ENCODE measurements around the gene CCDC149. TPM values are rescaled to one million over a fixed set of nuclear protein-coding genes. Genes with fewer than 3 reads are reported as not detected.

The CCDC149 gene
- total RNA-seq, 1 experiment from 2014 or later: 7.9 TPM

GRCh38 chr4:24837336-24837735 lies 75.5 kb downstream of the CCDC149 start:
- ATAC-seq: no peak
- BruUV-seq (replicated peaks): no TSS peak

GRCh38 chr4:24836661-24837242 lies 76.1 kb downstream of the CCDC149 start:
- 0 out of 2 replicates have a peak, but pooled peaks cover 6% of the 10 kb centered on the region for H3K9me3 ChIP-seq (ENCODE audit: low read length)
- no peak overlapping the region for H3K9ac ChIP-seq (ENCODE audit: low read length)
- H3K27ac ChIP-seq (ENCODE audit: low read length): no peak overlapping the region
- ATAC-seq: no peak
- H3F3A ChIP-seq (ENCODE audit: low read length, unreplicated experiment): no peaks in the 10 kb centered on the region
- no peaks in the 10 kb centered on the region for H3K27me3 ChIP-seq (ENCODE audit: low read length)
- no peak for DNase-seq
- POLR2A ChIA-PET (ENCODE audit: unreplicated experiment): no interaction called here
- H3K4me1 ChIP-seq (ENCODE audit: insufficient read depth, low read length): peaks cover 16% of the 10 kb centered on the region
- no peak overlapping the region for H3K4me2 ChIP-seq (ENCODE audit: low read length)
- H2AFZ ChIP-seq (ENCODE audit: low read length): no peak overlapping the region
- H3K4me3 ChIP-seq (ENCODE audit: low read length): no peak overlapping the region
- BruUV-seq (replicated peaks): no TSS peak
- intact Hi-C loops (cut with micrococcal nuclease): no loop called here
- H4K20me1 ChIP-seq (ENCODE audit: low read length): no peaks in the 10 kb centered on the region
- CTCF ChIA-PET: no interaction called here
- no peaks in the 10 kb centered on the region for H3K9me2 ChIP-seq (replicated peaks; ENCODE audit: low read length)
- peaks cover 6% of the 10 kb centered on the region; the same call in 1 of the 2 replicates for H3K36me3 ChIP-seq (ENCODE audit: low read depth, low read length)
- TF ChIP-seq EZH2 (IDR thresholded peaks at IDR 0.05; ENCODE audit: low read length, unreplicated experiment) (no peak), EZH2phosphoT487 (IDR thresholded peaks at IDR 0.05; ENCODE audit: borderline replicate concordance, low read length) (no peak), CTCF (conservative IDR thresholded peaks at IDR 0.05; ENCODE audit: low read depth, low read length) (no peak)
- H3K79me2 ChIP-seq (ENCODE audit: low read length): no peaks in the 10 kb centered on the region

More at GRCh38 chr4:24837336-24837735, 75.5 kb downstream of the CCDC149 start:
- Histone ChIP-seq H3K36me3 (ENCODE audit: low read depth, low read length) (peaks cover 6% of the 10 kb centered on the region; the same call in 1 of the 2 replicates), H3K9me2 (replicated peaks; ENCODE audit: low read length) (no peaks in the 10 kb centered on the region), H3K4me2 (ENCODE audit: low read length) (no peak overlapping the region), H3K27ac (ENCODE audit: low read length) (no peak overlapping the region), H3K4me3 (ENCODE audit: low read length) (no peak overlapping the region), H3K79me2 (ENCODE audit: low read length) (no peaks in the 10 kb centered on the region), H3K9me3 (ENCODE audit: low read length) (0 out of 2 replicates have a peak, but pooled peaks cover 6% of the 10 kb centered on the region), H3F3A (ENCODE audit: low read length, unreplicated experiment) (no peaks in the 10 kb centered on the region), H3K4me1 (ENCODE audit: insufficient read depth, low read length) (peaks cover 19% of the 10 kb centered on the region), H4K20me1 (ENCODE audit: low read length) (no peaks in the 10 kb centered on the region), H3K9ac (ENCODE audit: low read length) (no peak overlapping the region), H3K27me3 (ENCODE audit: low read length) (no peaks in the 10 kb centered on the region), H2AFZ (ENCODE audit: low read length) (no peak overlapping the region)
- DNase-seq: no peak
- intact Hi-C loops (cut with micrococcal nuclease): no loop called here
- TF ChIP-seq CTCF (conservative IDR thresholded peaks at IDR 0.05; ENCODE audit: low read depth, low read length) (no peak), EZH2 (IDR thresholded peaks at IDR 0.05; ENCODE audit: low read length, unreplicated experiment) (no peak), EZH2phosphoT487 (IDR thresholded peaks at IDR 0.05; ENCODE audit: borderline replicate concordance, low read length) (no peak)
- ChIA-PET POLR2A (ENCODE audit: unreplicated experiment) (no interaction called here), CTCF (no interaction called here)

GRCh38 chr4:24835696-24836095 lies 77.1 kb downstream of the CCDC149 start:
- POLR2A ChIA-PET (ENCODE audit: unreplicated experiment): no interaction called here
- Histone ChIP-seq H3K79me2 (ENCODE audit: low read length) (no peaks in the 10 kb centered on the region), H3K9ac (ENCODE audit: low read length) (no peak overlapping the region), H3K36me3 (ENCODE audit: low read depth, low read length) (peaks cover 6% of the 10 kb centered on the region), H2AFZ (ENCODE audit: low read length) (no peak overlapping the region), H3K27me3 (ENCODE audit: low read length) (no peaks in the 10 kb centered on the region), H3F3A (ENCODE audit: low read length, unreplicated experiment) (no peaks in the 10 kb centered on the region), H3K4me2 (ENCODE audit: low read length) (no peak overlapping the region), H3K9me2 (replicated peaks; ENCODE audit: low read length) (no peaks in the 10 kb centered on the region), H3K27ac (ENCODE audit: low read length) (no peak overlapping the region), H3K4me1 (ENCODE audit: insufficient read depth, low read length) (peaks cover 5% of the 10 kb centered on the region; the same call in 1 of the 2 replicates), H4K20me1 (ENCODE audit: low read length) (no peaks in the 10 kb centered on the region), H3K9me3 (ENCODE audit: low read length) (0 out of 2 replicates have a peak, but pooled peaks cover 6% of the 10 kb centered on the region), H3K4me3 (ENCODE audit: low read length) (no peak overlapping the region)
- no TSS peak for BruUV-seq (replicated peaks)
- CTCF ChIA-PET: no interaction called here
- intact Hi-C loops (cut with micrococcal nuclease): no loop called here
- ATAC-seq (no peak), DNase-seq (no peak)
- TF ChIP-seq EZH2 (IDR thresholded peaks at IDR 0.05; ENCODE audit: low read length, unreplicated experiment): no peak
- no peak for TF ChIP-seq CTCF (conservative IDR thresholded peaks at IDR 0.05; ENCODE audit: low read depth, low read length)
- no peak for TF ChIP-seq EZH2phosphoT487 (IDR thresholded peaks at IDR 0.05; ENCODE audit: borderline replicate concordance, low read length)
